Thymus (tissue), 11 donors: Measurements from ENCODE around the gene RLN3. TPM values are rescaled to one million over a fixed set of nuclear protein-coding genes. Genes with fewer than 3 reads are reported as not detected.

Experiments used
- DNase-seq, 9 donors: peaks; one replicate each; pipeline ENCODE4 v3.0.0-alpha.2; 2013; ENCODE audit warnings: low spot score in 9 of 9, low read depth in 6 of 9, missing footprints in 1 of 9
- H3K27ac ChIP-seq, 2 donors: one replicate each; pipeline ENCODE4 v1.5.1; 2013; ENCODE audit warnings: control low read depth in 1 of 2, low read depth in 1 of 2, low read length in 1 of 2, mild to moderate bottlenecking in 1 of 2, moderate library complexity in 1 of 2
- H3K27me3 ChIP-seq, 2 donors: one replicate each; pipeline ENCODE4 v1.5.1; 2013; ENCODE audit warnings: low read length in 1 of 2; ENCODE audit not compliant: control insufficient read depth in 2 of 2, insufficient read depth in 1 of 2
- H3K36me3 ChIP-seq, 2 donors: one replicate each; pipeline ENCODE4 v1.5.1; 2013; ENCODE audit warnings: low read length in 1 of 2, mild to moderate bottlenecking in 1 of 2, moderate library complexity in 1 of 2; ENCODE audit not compliant: control insufficient read depth in 2 of 2, insufficient read depth in 2 of 2
- H3K4me1 ChIP-seq, 2 donors: one replicate each; pipeline ENCODE4 v1.5.1; 2013; ENCODE audit warnings: low read length in 2 of 2; ENCODE audit not compliant: control insufficient read depth in 2 of 2, insufficient read depth in 2 of 2
- H3K4me3 ChIP-seq, 2 donors: one replicate each; pipeline ENCODE4 v1.5.1; 2013; ENCODE audit warnings: low read length in 2 of 2, control low read depth in 1 of 2, mild to moderate bottlenecking in 1 of 2
- H3K9me3 ChIP-seq, 2 donors: one replicate each; pipeline ENCODE4 v1.5.1; 2013; ENCODE audit warnings: low read length in 1 of 2, mild to moderate bottlenecking in 1 of 2; ENCODE audit not compliant: control insufficient read depth in 2 of 2, insufficient read depth in 1 of 2
- WGBS: extraction: QIAGEN DNeasy Blood & Tissue Kit; methylation state at CpG from one replicate; pipeline ENCODE4 v1.1.7; 2013; 5-methylcytosine and 5-hydroxymethylcytosine counted together
- polyA plus RNA-seq: library from polyadenylated mRNA; stranded (reverse); fragments of 200-250 nt; gene quantifications from one replicate; pipeline ENCODE4 v1.2.3, GENCODE V29; 2013
- total RNA-seq: library from RNA; stranded (reverse); fragments of 120-200 nt; gene quantifications from one replicate; pipeline ENCODE4 v1.2.4, GENCODE V29; 2013
- donor health status: healthy.

RLN3 gene
- total and polyA plus RNA-seq, 2 donors: 0.18 TPM; not detected in 1

GRCh38 chr19:13990085-13990484 is 37.9 kb upstream of the RLN3 start:
- Histone ChIP-seq H3K4me3 (no peak overlapping the region), H3K27ac (no peak overlapping the region), H3K4me1 (peaks cover 32 to 59% of the 10 kb centered on the region in 2 donors), H3K27me3 (no peaks in the 10 kb centered on the region), H3K36me3 (peaks cover 24 to 34% of the 10 kb centered on the region in 2 donors), H3K9me3 (no peaks in the 10 kb centered on the region)
- DNase-seq: no peak
- WGBS: 96% methylated on average over 8 of the region's 8 CpGs

- no peaks in the 10 kb centered on the region for H3K9me3 ChIP-seq
- DNase-seq: no peak
- H3K36me3 ChIP-seq: peaks cover 38 to 44% of the 10 kb centered on the region in 2 donors
- peaks cover 15 to 42% of the 10 kb centered on the region in 2 donors for H3K4me1 ChIP-seq
- no peak overlapping the region for H3K4me3 ChIP-seq
- H3K27me3 ChIP-seq: no peaks in the 10 kb centered on the region
- H3K27ac ChIP-seq: no peak overlapping the region
- 98% methylated on average over 7 of the region's 7 CpGs for WGBS
These were observed 35.9 kb upstream of the RLN3 start for GRCh38 chr19:13992025-13992424.

GRCh38 chr19:13993590-13994300 is 34.2 kb upstream of the RLN3 start:
- Histone ChIP-seq H3K9me3 (peaks cover under 1 to 3% of the 10 kb centered on the region in 2 donors), H3K4me1 (peaks cover 5 to 26% of the 10 kb centered on the region in 2 donors), H3K27ac (no peak overlapping the region), H3K27me3 (no peaks in the 10 kb centered on the region), H3K4me3 (no peak overlapping the region), H3K36me3 (peaks cover 48 to 51% of the 10 kb centered on the region in 2 donors)
- WGBS: 91% methylated on average over 22 of the region's 22 CpGs
- no peak for DNase-seq

GRCh38 chr19:13995017-13995728 is 32.8 kb upstream of the RLN3 start:
- 98% methylated on average over 13 of the region's 13 CpGs for WGBS
- Histone ChIP-seq H3K27me3 (no peaks in the 10 kb centered on the region), H3K4me3 (no peak overlapping the region), H3K4me1 (peaks cover 0 to 12% of the 10 kb centered on the region in 2 donors), H3K36me3 (peaks cover 39 to 57% of the 10 kb centered on the region in 2 donors), H3K27ac (no peak overlapping the region), H3K9me3 (peaks cover 4 to 9% of the 10 kb centered on the region in 2 donors)
- no peak for DNase-seq

GRCh38 chr19:13995878-13996765 is 31.8 kb upstream of the RLN3 start:
- Histone ChIP-seq H3K9me3 (peaks cover 4 to 9% of the 10 kb centered on the region in 2 donors), H3K27me3 (no peaks in the 10 kb centered on the region), H3K4me1 (peaks cover 7 to 20% of the 10 kb centered on the region in 2 donors), H3K4me3 (no peak overlapping the region), H3K27ac (no peak overlapping the region), H3K36me3 (peaks cover 39 to 54% of the 10 kb centered on the region in 2 donors)
- 97% methylated on average over 14 of the region's 14 CpGs for WGBS
- no peak for DNase-seq

GRCh38 chr19:13996928-13997630 is 30.9 kb upstream of the RLN3 start:
- peaks cover 4 to 9% of the 10 kb centered on the region in 2 donors for H3K9me3 ChIP-seq
- no peak overlapping the region for H3K4me3 ChIP-seq
- H3K4me1 ChIP-seq: peaks cover 15 to 29% of the 10 kb centered on the region in 2 donors
- no peak for DNase-seq
- H3K36me3 ChIP-seq: peaks cover 30 to 46% of the 10 kb centered on the region in 2 donors
- H3K27me3 ChIP-seq: no peaks in the 10 kb centered on the region
- no peak overlapping the region for H3K27ac ChIP-seq
- 97% methylated on average over 22 of the region's 22 CpGs for WGBS

- 98% methylated on average over 6 of the region's 6 CpGs for WGBS
- Histone ChIP-seq H3K4me3 (no peak overlapping the region), H3K27me3 (no peaks in the 10 kb centered on the region), H3K9me3 (peaks cover 4 to 9% of the 10 kb centered on the region in 2 donors), H3K36me3 (peaks cover 25 to 40% of the 10 kb centered on the region in 2 donors), H3K27ac (no peak overlapping the region), H3K4me1 (peaks cover 20 to 35% of the 10 kb centered on the region in 2 donors)
- no peak for DNase-seq
These were observed 30.4 kb upstream of the RLN3 start for GRCh38 chr19:13997631-13997962.

GRCh38 chr19:13998426-13998825 is 29.5 kb upstream of the RLN3 start:
- Histone ChIP-seq H3K36me3 (peaks cover 21 to 33% of the 10 kb centered on the region in 2 donors), H3K4me1 (peaks cover 28 to 40% of the 10 kb centered on the region in 2 donors), H3K27me3 (no peaks in the 10 kb centered on the region), H3K9me3 (peaks cover 4 to 9% of the 10 kb centered on the region in 2 donors), H3K27ac (no peak overlapping the region), H3K4me3 (no peak overlapping the region)
- 100% methylated on average over 1 of the region's 1 CpG for WGBS
- no peak for DNase-seq
